NB4 (cell line): Measurements from ENCODE around the gene NCOA1.

Experiments
- DNase-seq: peaks from one replicate; pipeline ENCODE4 v3.0.0; 2010; ENCODE audit warnings: low read depth
- H3K4me3 ChIP-seq: one replicate; pipeline ENCODE4 v1.5.1; 2011; ENCODE audit warnings: mild to moderate bottlenecking, low read depth, low read length, moderate library complexity
- MYC ChIP-seq: IDR thresholded peaks from 2 replicates; pipeline ENCODE4 v1.6.1; 2011; ENCODE audit warnings: low read depth, low read length
- POLR2A ChIP-seq: IDR thresholded peaks from 2 replicates; pipeline ENCODE4 v1.6.1; 2011; ENCODE audit warnings: mild to moderate bottlenecking; ENCODE audit not compliant: insufficient read length; ENCODE audit errors: extremely low read depth
- TF ChIP-seq, protein P1 (sequence below): IDR thresholded peaks from one replicate; pipeline ENCODE4 v1.5.1; 2012; ENCODE audit warnings: low read depth, low read length
- TF ChIP-seq, protein P2 (sequence below): IDR thresholded peaks from 2 replicates; pipeline ENCODE4 v1.6.1; 2011; ENCODE audit warnings: low read depth, low read length

Gene NCOA1

DNA sequence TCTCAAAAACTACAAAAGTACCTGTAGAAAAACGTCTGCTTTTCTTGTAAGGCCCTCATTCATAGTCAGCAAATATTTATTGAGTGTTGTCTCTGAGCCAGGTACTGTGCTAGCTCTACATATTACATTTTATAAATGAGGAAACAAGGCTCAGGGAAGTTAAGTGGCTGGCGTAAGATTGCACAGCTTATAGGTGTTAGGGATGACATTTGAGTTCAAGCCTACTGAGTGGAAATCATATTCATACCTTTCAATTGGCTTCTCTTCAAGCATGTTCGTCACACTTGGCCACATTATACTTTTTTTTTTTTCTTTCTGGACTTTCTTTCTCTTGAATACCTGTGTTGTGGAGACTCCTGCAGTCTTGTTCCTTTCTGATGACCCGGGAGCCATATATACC is 5.9 kb downstream of the NCOA1 start:
- TF ChIP-seq MYC (no peak), POLR2A (no peak)
- TF ChIP-seq, protein P1, sequence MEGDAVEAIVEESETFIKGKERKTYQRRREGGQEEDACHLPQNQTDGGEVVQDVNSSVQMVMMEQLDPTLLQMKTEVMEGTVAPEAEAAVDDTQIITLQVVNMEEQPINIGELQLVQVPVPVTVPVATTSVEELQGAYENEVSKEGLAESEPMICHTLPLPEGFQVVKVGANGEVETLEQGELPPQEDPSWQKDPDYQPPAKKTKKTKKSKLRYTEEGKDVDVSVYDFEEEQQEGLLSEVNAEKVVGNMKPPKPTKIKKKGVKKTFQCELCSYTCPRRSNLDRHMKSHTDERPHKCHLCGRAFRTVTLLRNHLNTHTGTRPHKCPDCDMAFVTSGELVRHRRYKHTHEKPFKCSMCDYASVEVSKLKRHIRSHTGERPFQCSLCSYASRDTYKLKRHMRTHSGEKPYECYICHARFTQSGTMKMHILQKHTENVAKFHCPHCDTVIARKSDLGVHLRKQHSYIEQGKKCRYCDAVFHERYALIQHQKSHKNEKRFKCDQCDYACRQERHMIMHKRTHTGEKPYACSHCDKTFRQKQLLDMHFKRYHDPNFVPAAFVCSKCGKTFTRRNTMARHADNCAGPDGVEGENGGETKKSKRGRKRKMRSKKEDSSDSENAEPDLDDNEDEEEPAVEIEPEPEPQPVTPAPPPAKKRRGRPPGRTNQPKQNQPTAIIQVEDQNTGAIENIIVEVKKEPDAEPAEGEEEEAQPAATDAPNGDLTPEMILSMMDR = no peak
- TF ChIP-seq, protein P2, sequence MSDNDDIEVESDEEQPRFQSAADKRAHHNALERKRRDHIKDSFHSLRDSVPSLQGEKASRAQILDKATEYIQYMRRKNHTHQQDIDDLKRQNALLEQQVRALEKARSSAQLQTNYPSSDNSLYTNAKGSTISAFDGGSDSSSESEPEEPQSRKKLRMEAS = no peak
- no peak for DNase-seq
- no peak overlapping the region for H3K4me3 ChIP-seq

DNA sequence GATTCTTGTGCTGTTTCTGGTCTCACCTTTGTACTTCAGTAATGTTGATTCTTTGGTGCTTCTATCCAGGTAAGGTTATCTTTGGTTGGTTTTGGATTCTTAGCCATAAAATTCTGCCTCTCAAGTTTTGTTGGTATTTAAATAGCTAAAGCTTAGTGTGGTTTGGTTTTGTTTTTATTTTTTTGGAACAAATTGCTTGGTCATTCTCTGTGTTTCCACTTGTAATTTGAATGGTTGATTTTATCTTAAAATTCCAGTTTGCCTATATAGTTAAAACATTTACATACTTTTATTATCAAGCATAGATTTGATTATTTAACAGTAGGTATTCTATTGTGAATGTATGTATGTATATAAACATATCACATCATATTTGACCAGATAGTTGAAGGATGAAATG is 6.6 kb downstream of the NCOA1 start:
- H3K4me3 ChIP-seq = no peak overlapping the region
- TF ChIP-seq, protein P1 = no peak
- no peak for DNase-seq

DNA sequence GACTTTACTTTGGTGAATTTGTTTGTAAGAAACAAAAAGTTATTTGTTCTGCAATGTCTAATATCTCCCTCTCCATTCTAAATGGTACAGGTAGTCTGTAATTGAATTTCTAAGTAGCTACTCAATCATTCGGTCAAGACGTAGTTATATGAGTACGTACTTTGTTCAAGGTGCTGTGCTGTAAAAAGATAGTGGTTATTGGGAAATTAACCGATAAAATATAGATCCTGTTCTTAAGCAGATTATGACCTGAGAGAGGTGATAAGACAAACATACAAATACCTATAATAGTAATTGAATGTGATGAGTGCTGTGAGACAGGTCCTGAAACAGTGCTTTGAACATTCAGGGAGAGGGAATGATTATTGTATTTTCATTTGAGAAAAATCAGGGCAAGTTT is 7.1 kb downstream of the NCOA1 start:
- TF ChIP-seq, protein P1 = no peak
- TF ChIP-seq MYC = no peak
- TF ChIP-seq, protein P2 = no peak
- TF ChIP-seq POLR2A = no peak
- H3K4me3 ChIP-seq = no peak overlapping the region
- no peak for DNase-seq

DNA sequence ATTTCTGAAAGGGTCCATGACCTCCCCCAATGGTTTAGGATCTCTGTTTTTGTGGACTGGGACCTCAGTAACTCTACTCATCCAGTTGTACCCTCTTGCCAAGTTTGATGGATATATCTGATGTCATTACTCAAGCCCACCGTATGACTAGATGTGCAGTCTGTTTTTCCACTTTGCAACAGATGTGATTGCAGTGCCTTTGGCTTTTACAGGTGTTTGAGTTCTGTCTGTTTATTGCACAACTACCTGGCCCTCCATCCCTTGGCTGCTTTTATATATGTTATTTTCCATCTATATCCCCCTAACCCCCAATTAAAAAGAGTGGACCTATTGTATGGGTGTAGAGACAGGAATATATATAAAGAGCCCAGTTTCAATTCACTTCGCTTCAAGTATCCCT is 10.8 kb downstream of the NCOA1 start:
- DNase-seq = no peak
- no peak overlapping the region for H3K4me3 ChIP-seq
- no peak for TF ChIP-seq POLR2A
- no peak for TF ChIP-seq MYC
- TF ChIP-seq, protein P1 = no peak
- TF ChIP-seq, protein P2 = no peak

DNA sequence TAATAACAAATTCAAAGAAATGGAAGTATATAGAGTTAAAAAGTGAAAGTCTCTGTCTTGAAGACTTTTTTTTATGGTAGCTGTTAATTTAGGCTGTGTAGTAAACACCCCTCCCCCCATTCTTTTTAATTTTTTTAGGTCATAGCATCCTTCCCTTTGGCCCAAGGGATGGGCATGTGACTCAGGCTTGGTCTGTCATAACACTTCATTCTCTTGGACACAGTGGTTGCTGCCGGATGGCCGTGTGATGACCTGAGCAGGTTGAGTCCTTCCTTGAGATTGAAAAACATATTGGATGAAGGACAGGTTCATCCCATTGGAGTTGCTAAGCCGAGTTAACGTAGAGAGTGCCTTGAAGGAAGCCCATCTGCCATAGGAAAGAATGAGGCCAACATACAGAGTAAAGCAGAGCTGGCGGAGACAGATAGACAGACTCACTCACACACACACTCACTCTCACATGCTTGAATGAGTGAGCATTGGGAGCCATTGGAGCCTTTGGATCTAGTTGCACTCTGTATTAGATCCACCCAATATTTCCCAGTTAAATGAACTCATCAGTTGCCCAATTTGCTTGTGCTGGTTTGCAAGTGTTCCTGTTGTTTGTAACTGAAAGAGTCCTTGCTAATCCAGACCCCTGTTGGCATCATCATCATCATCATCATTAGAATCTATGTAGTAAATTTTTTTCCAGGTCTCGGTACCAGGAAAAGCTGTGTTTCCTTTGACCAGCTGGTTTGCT is 14.7 kb downstream of the NCOA1 start:
- no peak for TF ChIP-seq POLR2A
- TF ChIP-seq, protein P2 = no peak
- no peak for TF ChIP-seq MYC
- TF ChIP-seq, protein P1 = no peak
- no peak for DNase-seq
- H3K4me3 ChIP-seq = no peak overlapping the region

DNA sequence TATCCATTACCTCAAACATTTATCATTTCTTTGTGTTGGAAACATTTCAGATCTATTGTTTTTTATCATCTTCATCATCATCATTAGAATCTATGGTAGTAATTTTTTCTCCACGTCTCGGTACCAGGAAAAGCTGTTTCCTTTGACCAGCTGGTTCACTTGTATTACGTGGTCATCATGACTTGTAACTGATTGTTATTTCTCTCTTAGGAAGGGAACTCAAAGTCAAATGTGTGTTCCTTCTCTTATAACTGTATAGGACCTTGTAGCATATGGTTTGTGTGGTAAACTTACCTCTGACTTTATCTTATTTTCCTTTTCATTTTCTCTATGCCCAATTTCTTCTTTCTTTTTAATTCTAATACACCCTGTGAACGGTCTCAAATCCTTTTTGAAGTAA is 16.5 kb downstream of the NCOA1 start:
- TF ChIP-seq POLR2A = no peak
- TF ChIP-seq, protein P1 = no peak
- TF ChIP-seq, protein P2 = no peak
- no peak for TF ChIP-seq MYC
- DNase-seq = no peak
- no peak overlapping the region for H3K4me3 ChIP-seq
